H9 (cell line): ENCODE results near the gene DPM1. TPM values are rescaled to one million over a fixed set of nuclear protein-coding genes. Genes with fewer than 3 reads are reported as not detected.

Source experiments
- DNase-seq: peaks from one replicate; pipeline ENCODE4 v3.0.0-alpha.2; 2017
- H2AFZ ChIP-seq: one replicate; pipeline ENCODE4 v1.6.1; 2013; ENCODE audit warnings: mild to moderate bottlenecking, low read length, control low read depth, moderate library complexity
- H2AK5ac ChIP-seq: 2 replicates; pipeline ENCODE4 v1.6.1; 2013; ENCODE audit warnings: low read length, control low read depth, mixed read lengths; ENCODE audit not compliant: insufficient read length
- H2BK120ac ChIP-seq: one replicate; pipeline ENCODE4 v1.6.1; 2013; ENCODE audit warnings: low read depth, mild to moderate bottlenecking, low read length, control low read depth, inconsistent platforms; ENCODE audit not compliant: poor library complexity, severe bottlenecking
- H2BK12ac ChIP-seq: 2 replicates; pipeline ENCODE4 v1.6.1; 2013; ENCODE audit warnings: low read length, control low read depth, mixed read lengths, low read depth; ENCODE audit not compliant: insufficient read length
- H2BK15ac ChIP-seq: 2 replicates; pipeline ENCODE4 v1.6.1; 2013; ENCODE audit warnings: low read depth, low read length, control low read depth
- H2BK20ac ChIP-seq: one replicate; pipeline ENCODE4 v1.6.1; 2013; ENCODE audit warnings: low read depth, mild to moderate bottlenecking, low read length, control low read depth, inconsistent platforms; ENCODE audit not compliant: poor library complexity, severe bottlenecking
- H2BK5ac ChIP-seq: 2 replicates; pipeline ENCODE4 v1.6.1; 2013; ENCODE audit warnings: low read length, control low read depth, mixed read lengths; ENCODE audit not compliant: insufficient read length
- H3K14ac ChIP-seq: 2 replicates; pipeline ENCODE4 v1.6.1; 2013; ENCODE audit warnings: low read length, control low read depth; ENCODE audit not compliant: insufficient read depth
- H3K18ac ChIP-seq: 2 replicates; pipeline ENCODE4 v1.6.1; 2013; ENCODE audit warnings: low read depth, mild to moderate bottlenecking, mixed read lengths, low read length, control low read depth; ENCODE audit not compliant: insufficient read length
- H3K23ac ChIP-seq: 2 replicates; pipeline ENCODE4 v1.6.1; 2013; ENCODE audit warnings: low read length, control low read depth, mixed read lengths, low read depth; ENCODE audit not compliant: insufficient read length
- H3K23me2 ChIP-seq: 2 replicates; pipeline ENCODE4 v1.6.1; 2013; ENCODE audit warnings: low read depth, mild to moderate bottlenecking, mixed read lengths, low read length, control low read depth; ENCODE audit not compliant: insufficient read length, poor library complexity, severe bottlenecking
- H3K27ac ChIP-seq: 2 replicates; pipeline ENCODE4 v1.5.1; 2013; ENCODE audit warnings: low read length, control low read depth, mixed read lengths, low read depth; ENCODE audit not compliant: insufficient read length
- H3K27me3 ChIP-seq: 2 replicates; pipeline ENCODE4 v1.6.1; 2013; ENCODE audit warnings: low read length, control low read depth, inconsistent platforms; ENCODE audit not compliant: insufficient read depth
- H3K4ac ChIP-seq: 2 replicates; pipeline ENCODE4 v1.6.1; 2013; ENCODE audit warnings: low read depth, mild to moderate bottlenecking, control low read depth, inconsistent platforms, low read length, moderate library complexity
- H3K4me1 ChIP-seq: 2 replicates; pipeline ENCODE4 v1.6.1; 2013; ENCODE audit warnings: low read length, control low read depth, inconsistent platforms; ENCODE audit not compliant: insufficient read depth
- H3K4me2 ChIP-seq: 2 replicates; pipeline ENCODE4 v1.6.1; 2013; ENCODE audit warnings: low read length, control low read depth, mixed read lengths; ENCODE audit not compliant: insufficient read length, insufficient read depth
- H3K56ac ChIP-seq: 2 replicates; pipeline ENCODE4 v1.6.1; 2013; ENCODE audit warnings: low read depth, mild to moderate bottlenecking, mixed read lengths, low read length, control low read depth; ENCODE audit not compliant: insufficient read length
- H3K79me1 ChIP-seq: 2 replicates; pipeline ENCODE4 v1.6.1; 2013; ENCODE audit warnings: low read depth, mild to moderate bottlenecking, moderate library complexity, low read length, control low read depth, inconsistent platforms; ENCODE audit not compliant: insufficient read depth, poor library complexity, severe bottlenecking
- H3K79me2 ChIP-seq: 2 replicates; pipeline ENCODE4 v1.6.1; 2013; ENCODE audit warnings: low read length, control low read depth, inconsistent platforms; ENCODE audit not compliant: insufficient read depth
- H3K9ac ChIP-seq: 2 replicates; pipeline ENCODE4 v1.6.1; 2013; ENCODE audit warnings: low read length, control low read depth, mixed read lengths; ENCODE audit not compliant: insufficient read length; ENCODE audit errors: extremely low read depth
- H3K9me3 ChIP-seq: one replicate; pipeline ENCODE4 v1.6.1; 2013; ENCODE audit warnings: low read depth, low read length, inconsistent platforms; ENCODE audit not compliant: control insufficient read depth
- H3T11ph ChIP-seq: one replicate; pipeline ENCODE4 v1.6.1; 2013; ENCODE audit warnings: mild to moderate bottlenecking, low read length, control low read depth, inconsistent platforms
- H4K20me1 ChIP-seq: one replicate; pipeline ENCODE4 v1.6.1; 2013; ENCODE audit not compliant: control insufficient read depth, insufficient read length, insufficient read depth
- H4K5ac ChIP-seq: 2 replicates; pipeline ENCODE4 v1.6.1; 2013; ENCODE audit warnings: low read depth, mild to moderate bottlenecking, mixed read lengths, low read length, control low read depth; ENCODE audit not compliant: insufficient read length
- H4K8ac ChIP-seq: replicated peaks from 2 replicates; pipeline ENCODE4 v1.6.1; 2013; ENCODE audit warnings: low read length, control low read depth, mixed read lengths, low read depth; ENCODE audit not compliant: insufficient read length
- H4K91ac ChIP-seq: 2 replicates; pipeline ENCODE4 v1.6.1; 2013; ENCODE audit warnings: low read depth, mild to moderate bottlenecking, moderate library complexity, mixed read lengths, low read length, control low read depth; ENCODE audit not compliant: insufficient read length
- H3K27ac Mint-ChIP-seq, 3 experiments: 2 replicates in 2 of 3; 3 replicates in 1 of 3; pipeline ENCODE4 v1.8.0; 2020 to 2021; ENCODE audit warnings: mixed read lengths in 3 of 3, mild to moderate bottlenecking in 1 of 3, moderate library complexity in 1 of 3
- H3K27me3 Mint-ChIP-seq: 2 replicates; pipeline ENCODE4 v1.8.0; 2021; ENCODE audit warnings: low read depth, mild to moderate bottlenecking, moderate library complexity, mixed read lengths
- H3K36me3 Mint-ChIP-seq, 3 experiments: 2 replicates in 2 of 3; 3 replicates in 1 of 3; pipeline ENCODE4 v1.8.0; 2020 to 2021; ENCODE audit warnings: low read depth in 3 of 3, mixed read lengths in 3 of 3; ENCODE audit not compliant: insufficient read depth in 1 of 3
- H3K4me1 Mint-ChIP-seq, 2 experiments: 2 replicates each; pipeline ENCODE4 v1.8.0; 2020; ENCODE audit warnings: mixed read lengths in 2 of 2
- H3K4me3 Mint-ChIP-seq, 2 experiments: 2 replicates in 1 of 2; 3 replicates in 1 of 2; pipeline ENCODE4 v1.8.0; 2020 to 2021; ENCODE audit warnings: mild to moderate bottlenecking in 2 of 2, mixed read lengths in 2 of 2, moderate library complexity in 1 of 2
- H3K9me3 Mint-ChIP-seq, 2 experiments: 2 replicates in 1 of 2; 3 replicates in 1 of 2; pipeline ENCODE4 v1.8.0; 2020; ENCODE audit warnings: mild to moderate bottlenecking in 2 of 2, mixed read lengths in 2 of 2, moderate library complexity in 1 of 2
- CTCF ChIP-seq: fragments of 200-600 bp; sonication (generic); conservative IDR thresholded peaks from 3 replicates; pipeline ENCODE4 v1.8.0; 2021; ENCODE audit warnings: antibody characterized with exemption, mild to moderate bottlenecking
- WGBS: extraction: QIAGEN DNeasy Blood & Tissue Kit; methylation state at CpG from one replicate; pipeline ENCODE4 v1.1.7; 2013; ENCODE audit warnings: missing lambda C conversion rate, low lambda C conversion rate, mixed read lengths; ENCODE audit not compliant: insufficient read length; ENCODE audit errors: extremely low coverage; 5-methylcytosine and 5-hydroxymethylcytosine counted together
- total RNA-seq: library from RNA; stranded (reverse); gene quantifications from 2 replicates; pipeline ENCODE4 v1.2.1, GENCODE V29; 2021

DPM1 gene
- total RNA-seq, 1 experiment from 2014 or later = 64.0 TPM

- no peak for TF ChIP-seq CTCF
- no peak overlapping the region for H4K5ac ChIP-seq
- no peak overlapping the region for H2BK5ac ChIP-seq
- Mint-ChIP-seq H3K4me1 (peaks cover 34 to 44% of the 10 kb centered on the region in 2 experiments), H3K9me3 (peaks cover 0 to 4% of the 10 kb centered on the region in 2 experiments; a peak in 1 of 5 replicates), H3K27ac (peak overlapping the region; percentile 95 to 99 (median 98)), H3K36me3 (no peaks in the 10 kb centered on the region), H3K4me3 (peak overlapping the region; percentile 51 to 53), H3K27me3 (peaks cover 14% of the 10 kb centered on the region)
- no peak overlapping the region for H4K8ac ChIP-seq
- no peaks in the 10 kb centered on the region for H3K9me3 ChIP-seq
- H3K79me2 ChIP-seq = no peaks in the 10 kb centered on the region
- no peak overlapping the region for H2AK5ac ChIP-seq
- no peaks in the 10 kb centered on the region for H3K4me1 ChIP-seq
- no peak overlapping the region for H3K14ac ChIP-seq
- no peaks in the 10 kb centered on the region for H3K23me2 ChIP-seq
- no peak overlapping the region for H2BK12ac ChIP-seq
- H3T11ph ChIP-seq = no peak overlapping the region
- H3K18ac ChIP-seq = peak overlapping the region; percentile 13
- no peak overlapping the region for H3K4ac ChIP-seq
- peak overlapping the region; percentile 8 for H3K4me2 ChIP-seq
- H3K27me3 ChIP-seq = no peaks in the 10 kb centered on the region
- H3K79me1 ChIP-seq = no peaks in the 10 kb centered on the region
- H3K23ac ChIP-seq = no peak overlapping the region
- H2BK20ac ChIP-seq = no peak overlapping the region
- H2AFZ ChIP-seq = no peak overlapping the region
- H3K56ac ChIP-seq = no peak overlapping the region
- H3K27ac ChIP-seq = peak overlapping the region; percentile 40
- no peak overlapping the region for H3K9ac ChIP-seq
- H2BK120ac ChIP-seq = no peak overlapping the region
- H4K91ac ChIP-seq = no peak overlapping the region
- WGBS = no CpG with 5 or more reads among the region's 4 CpGs
- peak; percentile 73 for DNase-seq
- no peak overlapping the region for H2BK15ac ChIP-seq
- H4K20me1 ChIP-seq = no peaks in the 10 kb centered on the region
These were observed 34.0 kb upstream of the DPM1 start for GRCh38 chr20:50992336-50992732.
